ENCODE results near the gene BEST1. TPM values are rescaled to one million over a fixed set of nuclear protein-coding genes. Genes with fewer than 3 reads are reported as not detected.

The BEST1 gene
- total RNA-seq, 1 experiment from 2014 or later, result 0.13 TPM

DNA sequence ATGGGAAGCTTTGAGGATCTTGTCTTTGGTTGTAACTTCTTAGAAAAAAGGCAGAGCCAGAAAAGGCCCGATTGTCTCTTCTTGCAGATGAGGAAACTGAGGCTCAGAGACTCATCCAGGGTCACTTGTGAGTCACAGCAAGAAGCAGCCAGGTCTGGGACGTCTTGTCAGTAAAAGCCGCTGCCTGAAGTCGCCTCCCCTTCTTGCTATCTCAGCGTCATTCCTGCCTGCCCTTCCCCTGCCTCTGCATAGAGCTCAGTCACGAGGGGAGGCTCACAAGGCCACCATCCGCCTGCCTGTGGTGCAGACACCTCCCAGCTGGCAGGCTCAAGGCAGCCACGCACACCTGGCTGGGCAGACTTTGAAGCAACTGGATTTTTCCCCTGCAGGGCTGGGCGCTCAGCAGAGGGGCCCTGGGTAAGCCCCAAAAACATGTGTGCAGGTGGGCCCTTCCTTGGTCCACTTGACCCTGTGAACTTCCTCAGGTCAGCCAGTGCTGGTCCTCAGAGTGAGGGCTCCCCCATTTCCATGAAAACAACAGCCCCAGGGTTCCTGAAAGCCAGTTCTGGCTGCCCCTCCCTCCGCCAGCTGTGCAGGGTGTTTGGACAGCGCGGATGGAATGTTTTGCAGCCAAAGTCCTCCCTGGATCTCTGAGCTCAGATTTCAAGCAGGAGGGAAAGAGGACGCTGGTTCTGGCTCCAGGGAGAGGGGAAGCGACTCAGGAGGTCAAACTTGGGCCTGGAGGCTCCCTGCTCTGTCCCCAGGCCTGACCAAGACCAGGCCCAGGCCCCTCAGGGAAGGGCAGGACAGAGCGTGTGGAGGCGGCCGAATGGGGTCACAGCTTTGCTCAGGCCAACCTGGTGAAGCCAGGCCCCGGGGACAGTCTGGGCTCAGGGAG is 26.7 kb upstream of the BEST1 start:
- H3K27ac ChIP-seq (ENCODE audit: low read length), result no peak overlapping the region

DNA sequence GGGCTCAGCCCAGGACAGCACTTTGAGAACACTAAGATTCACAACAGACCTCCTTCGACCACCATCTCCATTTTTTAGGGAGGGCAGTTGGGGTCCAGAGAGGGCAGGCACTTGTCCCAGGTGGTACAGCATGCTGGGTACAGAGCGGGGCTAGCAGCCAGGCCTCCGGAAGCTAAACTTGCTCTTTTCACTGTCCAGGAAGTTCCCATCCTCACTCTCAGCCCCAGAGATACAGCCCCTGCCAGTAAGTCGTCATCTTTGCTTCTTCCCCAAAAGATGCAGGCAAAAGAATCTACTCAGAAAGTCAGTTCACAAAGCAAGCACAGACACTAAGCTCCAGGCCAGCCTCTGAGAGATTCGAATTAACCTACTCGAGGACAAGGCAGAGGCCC is 26.1 kb upstream of the BEST1 start:
- Histone ChIP-seq H3K27me3 (ENCODE audit: control insufficient read depth, insufficient read depth, low read length) (no peaks in the 10 kb centered on the region), H3K4me3 (ENCODE audit: low read depth in 2 of 2, low read length in 2 of 2) (no peak overlapping the region), H3K36me3 (ENCODE audit: control insufficient read depth, insufficient read depth, low read length) (no peaks in the 10 kb centered on the region), H3K27ac (ENCODE audit: low read length) (no peak overlapping the region), H3K4me1 (ENCODE audit: control insufficient read depth, insufficient read depth, low read length) (no peaks in the 10 kb centered on the region), H3K9me3 (ENCODE audit: control insufficient read depth, insufficient read depth, low read depth, low read length) (no peaks in the 10 kb centered on the region)
- ChIA-PET CTCF (interaction anchor here (0.6 to 1.2 kb wide), 4 partner anchors 24 to 280 kb away, joined by 3 to 8 read pairs (median 4); no protein-coding TSS in a partner anchor), POLR2A (no interaction called here)
- intact Hi-C loops (cut with micrococcal nuclease; ENCODE audit: unreplicated experiment), result no loop called here
- in situ Hi-C loops (cut with HindIII; ENCODE audit: low pct_unique_long_range_greater_than_20kb, low sequenced_read_pairs), result no loop called here
- ATAC-seq, result no peak
- no peak for DNase-seq (ENCODE audit: low read depth, low spot score)
- TF ChIP-seq SIN3A (IDR thresholded peaks at IDR 0.05; ENCODE audit: borderline replicate concordance, insufficient read depth, low read depth, low read length), result no peak
- TF ChIP-seq, protein P1, sequence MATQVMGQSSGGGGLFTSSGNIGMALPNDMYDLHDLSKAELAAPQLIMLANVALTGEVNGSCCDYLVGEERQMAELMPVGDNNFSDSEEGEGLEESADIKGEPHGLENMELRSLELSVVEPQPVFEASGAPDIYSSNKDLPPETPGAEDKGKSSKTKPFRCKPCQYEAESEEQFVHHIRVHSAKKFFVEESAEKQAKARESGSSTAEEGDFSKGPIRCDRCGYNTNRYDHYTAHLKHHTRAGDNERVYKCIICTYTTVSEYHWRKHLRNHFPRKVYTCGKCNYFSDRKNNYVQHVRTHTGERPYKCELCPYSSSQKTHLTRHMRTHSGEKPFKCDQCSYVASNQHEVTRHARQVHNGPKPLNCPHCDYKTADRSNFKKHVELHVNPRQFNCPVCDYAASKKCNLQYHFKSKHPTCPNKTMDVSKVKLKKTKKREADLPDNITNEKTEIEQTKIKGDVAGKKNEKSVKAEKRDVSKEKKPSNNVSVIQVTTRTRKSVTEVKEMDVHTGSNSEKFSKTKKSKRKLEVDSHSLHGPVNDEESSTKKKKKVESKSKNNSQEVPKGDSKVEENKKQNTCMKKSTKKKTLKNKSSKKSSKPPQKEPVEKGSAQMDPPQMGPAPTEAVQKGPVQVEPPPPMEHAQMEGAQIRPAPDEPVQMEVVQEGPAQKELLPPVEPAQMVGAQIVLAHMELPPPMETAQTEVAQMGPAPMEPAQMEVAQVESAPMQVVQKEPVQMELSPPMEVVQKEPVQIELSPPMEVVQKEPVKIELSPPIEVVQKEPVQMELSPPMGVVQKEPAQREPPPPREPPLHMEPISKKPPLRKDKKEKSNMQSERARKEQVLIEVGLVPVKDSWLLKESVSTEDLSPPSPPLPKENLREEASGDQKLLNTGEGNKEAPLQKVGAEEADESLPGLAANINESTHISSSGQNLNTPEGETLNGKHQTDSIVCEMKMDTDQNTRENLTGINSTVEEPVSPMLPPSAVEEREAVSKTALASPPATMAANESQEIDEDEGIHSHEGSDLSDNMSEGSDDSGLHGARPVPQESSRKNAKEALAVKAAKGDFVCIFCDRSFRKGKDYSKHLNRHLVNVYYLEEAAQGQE (IDR thresholded peaks at IDR 0.05; ENCODE audit: insufficient read depth in 1 of 2, low read depth in 2 of 2, low read length in 1 of 2), result no peak
- no peak for TF ChIP-seq CTCF (IDR thresholded peaks at IDR 0.05)
- TF ChIP-seq TCF7L2 (IDR thresholded peaks at IDR 0.05; ENCODE audit: low read depth, low read length), result no peak
- no peak for TF ChIP-seq POLR2AphosphoS5 (IDR thresholded peaks at IDR 0.05; ENCODE audit: low read depth, low read length)
- no TSS peak for BruUV-seq (replicated peaks)

More for the DNA sequence above, 26.7 kb upstream of the BEST1 start:
- ATAC-seq (no peak; the same call in 1 of the 2 replicates), DNase-seq (ENCODE audit: low read depth, low spot score) (no peak)
- in situ Hi-C loops (cut with HindIII; ENCODE audit: low pct_unique_long_range_greater_than_20kb, low sequenced_read_pairs), result no loop called here
- ChIA-PET POLR2A (interaction anchor here (0.6 kb wide), 1 partner anchor 70 kb away, joined by 4 read pairs; no protein-coding TSS in a partner anchor), CTCF (interaction anchor here (0.6 to 0.9 kb wide), 4 partner anchors 24 to 281 kb away, joined by 3 to 8 read pairs (median 4); no protein-coding TSS in a partner anchor)
- Histone ChIP-seq H3K9me3 (ENCODE audit: control insufficient read depth, insufficient read depth, low read depth, low read length) (no peaks in the 10 kb centered on the region), H3K4me1 (ENCODE audit: control insufficient read depth, insufficient read depth, low read length) (no peaks in the 10 kb centered on the region), H3K36me3 (ENCODE audit: control insufficient read depth, insufficient read depth, low read length) (no peaks in the 10 kb centered on the region), H3K27me3 (ENCODE audit: control insufficient read depth, insufficient read depth, low read length) (no peaks in the 10 kb centered on the region), H3K4me3 (ENCODE audit: low read depth in 2 of 2, low read length in 2 of 2) (no peak overlapping the region)
- BruUV-seq (replicated peaks), result no TSS peak
- TF ChIP-seq, protein P1 (IDR thresholded peaks at IDR 0.05; ENCODE audit: insufficient read depth in 1 of 2, low read depth in 2 of 2, low read length in 1 of 2), result 0 out of 4 replicates have a peak, but pooled peaks of 1 of the 2 experiments have one; percentile 26
- no peak for TF ChIP-seq SIN3A (IDR thresholded peaks at IDR 0.05; ENCODE audit: borderline replicate concordance, insufficient read depth, low read depth, low read length)
- intact Hi-C loops (cut with micrococcal nuclease; ENCODE audit: unreplicated experiment), result no loop called here
